Psoas muscle (tissue), 8 donors: ENCODE data around the gene COL25A1. TPM values are rescaled to one million over a fixed set of nuclear protein-coding genes. Genes with fewer than 3 reads are reported as not detected.

ENCODE experiments used
- ATAC-seq, 4 donors: fragments of 200-7000 bp; cut with Tn5 transposase; one replicate each; pipeline ENCODE4 v1.9.1; 2020; ENCODE audit warnings: moderate library complexity in 3 of 4, mild to moderate bottlenecking in 2 of 4
- DNase-seq, 2 donors: peaks; one replicate each; pipeline ENCODE4 v3.0.0-alpha.2; 2020
- H3K27ac ChIP-seq: fragments of 200-600 bp; one replicate; pipeline ENCODE4 v1.8.0; 2022
- H3K27me3 ChIP-seq, 3 donors: fragments of 200-600 bp in 1 of 3; one replicate each; pipeline versions ENCODE4 v1.6.1 to v1.8.0; 2013 to 2022; ENCODE audit warnings: low read length in 2 of 3, mild to moderate bottlenecking in 2 of 3, moderate library complexity in 1 of 3; ENCODE audit not compliant: insufficient read depth in 3 of 3
- H3K36me3 ChIP-seq, 2 donors: fragments of 200-600 bp in 1 of 2; one replicate each; pipeline versions ENCODE4 v1.6.1 to v1.8.0; 2013 to 2022; ENCODE audit warnings: low read depth in 1 of 2, mild to moderate bottlenecking in 1 of 2, moderate library complexity in 1 of 2; ENCODE audit not compliant: insufficient read depth in 1 of 2
- H3K4me1 ChIP-seq: fragments of 200-600 bp; one replicate; pipeline ENCODE4 v1.8.0; 2022
- H3K4me3 ChIP-seq: fragments of 200-600 bp; one replicate; pipeline ENCODE4 v1.8.0; 2022; ENCODE audit warnings: mild to moderate bottlenecking
- H3K9me3 ChIP-seq: fragments of 200-600 bp; one replicate; pipeline ENCODE4 v1.8.0; 2022
- WGBS, 3 donors: extraction: QIAGEN DNeasy Blood & Tissue Kit; methylation state at CpG; one replicate each; pipeline versions ENCODE4 v1.1.6 to v1.1.7; 2013; 5-methylcytosine and 5-hydroxymethylcytosine counted together
- intact Hi-C, 2 donors: fragments of 100-400 bp; cut with DNase I; formaldehyde crosslinking; loops; one replicate each; pipeline versions ENCODE4 v1.11.0 to v1.14.2; 2022
- polyA plus RNA-seq, 3 donors: library from polyadenylated mRNA; stranded (reverse); fragments of 200-250 nt; gene quantifications; one replicate each; pipeline ENCODE4 v1.2.3, GENCODE V29; 2013
- total RNA-seq, 4 donors: library from RNA; stranded (reverse); fragmentation: NEBNext Ultra II Directional in 2 of 4; extraction: Animal tissue kit (Norgen Biotek cat#: 25700) in 2 of 4; gene quantifications; one replicate each; pipeline versions ENCODE4 v1.2.1 to v1.2.4, GENCODE V29; 2021 to 2023
- TF ChIP-seq, protein P1 (sequence below): fragments of 200-600 bp; IDR thresholded peaks from one replicate; pipeline ENCODE4 v1.8.0; 2022; ENCODE audit warnings: antibody characterized with exemption
- donor health status: healthy with polysubstance abuse.
- donor health status: DM: no; HTN: no; CAD: no; lungs with moderate emphysema.
- donor health status: Bipolar disorder and iron deficiency.
- donor health status: healthy.
- donor health status: DM: yes; HTN: yes; CAD: no.
- donor health status: DM: no; HTN: no; CAD: no.
- donor health status: DM: no; HTN: no; CAD: no.
- donor health status: DM: yes; HTN: yes; CAD: no.

Gene COL25A1
- total and polyA plus RNA-seq, 7 donors = 0.14 to 1.5 (median 0.36) TPM

DNA sequence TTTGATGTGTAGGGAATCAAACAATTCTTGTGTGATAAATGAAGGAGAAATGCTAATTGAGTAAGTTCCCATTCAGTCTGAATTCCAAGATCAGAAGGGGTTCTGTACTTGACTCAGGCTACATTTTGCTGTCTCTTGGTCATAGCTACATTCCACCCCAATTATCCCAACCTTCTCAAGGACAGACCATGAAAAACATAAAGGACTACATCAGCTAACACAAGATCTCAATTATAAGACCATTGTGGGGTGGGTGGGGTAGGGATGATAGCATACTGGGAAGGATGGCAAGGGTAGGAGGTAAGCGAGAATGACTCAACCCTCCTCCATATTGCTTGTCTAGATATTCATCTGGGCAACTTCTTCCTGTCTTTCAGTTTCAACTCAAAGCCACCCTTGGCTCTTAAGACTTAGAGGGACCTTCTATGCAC lies 452.2 kb downstream of the COL25A1 start:
- intact Hi-C loops = no loop called here
- ATAC-seq (no peak), DNase-seq (no peak)
- H3K4me3 ChIP-seq = no peak overlapping the region
- H3K27me3 ChIP-seq = no peaks in the 10 kb centered on the region
- H3K27ac ChIP-seq = no peak overlapping the region
- 95 to 96% (median 96%) methylated on average over 1 of the region's 1 CpG for WGBS, 3 donors
- H3K9me3 ChIP-seq = no peaks in the 10 kb centered on the region
- H3K36me3 ChIP-seq = no peaks in the 10 kb centered on the region
- TF ChIP-seq, protein P1, sequence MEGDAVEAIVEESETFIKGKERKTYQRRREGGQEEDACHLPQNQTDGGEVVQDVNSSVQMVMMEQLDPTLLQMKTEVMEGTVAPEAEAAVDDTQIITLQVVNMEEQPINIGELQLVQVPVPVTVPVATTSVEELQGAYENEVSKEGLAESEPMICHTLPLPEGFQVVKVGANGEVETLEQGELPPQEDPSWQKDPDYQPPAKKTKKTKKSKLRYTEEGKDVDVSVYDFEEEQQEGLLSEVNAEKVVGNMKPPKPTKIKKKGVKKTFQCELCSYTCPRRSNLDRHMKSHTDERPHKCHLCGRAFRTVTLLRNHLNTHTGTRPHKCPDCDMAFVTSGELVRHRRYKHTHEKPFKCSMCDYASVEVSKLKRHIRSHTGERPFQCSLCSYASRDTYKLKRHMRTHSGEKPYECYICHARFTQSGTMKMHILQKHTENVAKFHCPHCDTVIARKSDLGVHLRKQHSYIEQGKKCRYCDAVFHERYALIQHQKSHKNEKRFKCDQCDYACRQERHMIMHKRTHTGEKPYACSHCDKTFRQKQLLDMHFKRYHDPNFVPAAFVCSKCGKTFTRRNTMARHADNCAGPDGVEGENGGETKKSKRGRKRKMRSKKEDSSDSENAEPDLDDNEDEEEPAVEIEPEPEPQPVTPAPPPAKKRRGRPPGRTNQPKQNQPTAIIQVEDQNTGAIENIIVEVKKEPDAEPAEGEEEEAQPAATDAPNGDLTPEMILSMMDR = no peak
- no peaks in the 10 kb centered on the region for H3K4me1 ChIP-seq

GRCh38 chr4:108849611-108850168 lies 452.8 kb downstream of the COL25A1 start:
- intact Hi-C loops = no loop called here
- no peak overlapping the region for H3K4me3 ChIP-seq
- H3K27ac ChIP-seq = no peak overlapping the region
- no peaks in the 10 kb centered on the region for H3K4me1 ChIP-seq
- DNase-seq (no peak), ATAC-seq (no peak)
- H3K36me3 ChIP-seq = no peaks in the 10 kb centered on the region
- H3K27me3 ChIP-seq = no peaks in the 10 kb centered on the region
- WGBS, 3 donors = 78 to 81% (median 81%) methylated on average over 3 of the region's 3 CpGs
- TF ChIP-seq, protein P1 = no peak
- H3K9me3 ChIP-seq = no peaks in the 10 kb centered on the region

DNA sequence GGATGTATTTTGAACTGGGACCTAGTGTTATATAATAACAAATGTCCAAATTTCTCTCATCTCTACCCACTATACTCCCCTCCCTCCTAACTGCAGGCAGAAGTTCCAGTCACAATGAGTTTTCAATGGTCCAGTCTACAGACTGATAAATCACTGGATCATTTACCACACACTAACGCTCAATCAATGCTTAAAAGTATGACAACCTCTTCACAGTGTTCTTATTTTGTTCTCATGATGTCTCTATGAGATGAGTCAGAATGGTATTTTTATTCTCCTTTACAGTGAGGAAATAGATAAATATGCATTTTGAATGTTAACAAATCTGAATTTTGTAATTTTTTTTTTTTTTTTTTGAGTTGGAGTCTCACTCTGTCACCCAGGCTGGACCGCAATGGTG lies 455.9 kb downstream of the COL25A1 start:
- H3K36me3 ChIP-seq = no peaks in the 10 kb centered on the region
- intact Hi-C loops = no loop called here
- H3K27me3 ChIP-seq = no peaks in the 10 kb centered on the region
- DNase-seq = no peak
- TF ChIP-seq, protein P1 = no peak
- no peaks in the 10 kb centered on the region for H3K9me3 ChIP-seq
- ATAC-seq = peak in 3 of 4 donors; percentile 49 to 64 (median 62)
- no peak overlapping the region for H3K27ac ChIP-seq
- WGBS, 3 donors = 75 to 94% (median 89%) methylated on average over 2 of the region's 2 CpGs
- no peak overlapping the region for H3K4me3 ChIP-seq
- H3K4me1 ChIP-seq = no peaks in the 10 kb centered on the region

DNA sequence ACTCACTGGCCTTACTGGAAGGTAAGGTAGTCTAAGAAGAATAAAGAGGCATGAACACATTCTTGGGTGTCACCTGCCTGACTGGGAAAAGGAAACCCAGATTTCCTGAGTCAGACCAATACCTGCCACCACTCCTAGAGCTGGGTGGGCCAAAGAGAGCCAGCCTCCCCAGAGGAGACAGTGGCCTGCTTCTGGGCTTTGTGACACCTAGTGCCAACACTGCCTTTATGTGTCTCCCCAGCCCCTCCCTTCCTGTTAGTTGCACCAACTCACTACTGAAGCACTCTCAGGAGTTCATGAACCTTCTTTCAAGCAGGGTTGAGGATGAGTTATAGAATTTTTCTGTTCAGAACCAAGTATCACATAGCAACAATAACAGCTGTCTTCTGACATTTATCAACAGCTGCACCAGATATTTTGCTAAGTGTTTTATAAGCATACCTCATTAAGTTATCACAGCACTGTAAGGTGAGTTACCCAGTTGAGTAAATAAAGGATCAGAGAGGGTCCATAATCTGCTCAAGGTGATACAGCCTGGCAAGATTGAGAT lies 462.0 kb downstream of the COL25A1 start:
- Histone ChIP-seq H3K27ac (no peak overlapping the region), H3K9me3 (no peaks in the 10 kb centered on the region), H3K4me1 (no peaks in the 10 kb centered on the region), H3K36me3 (no peaks in the 10 kb centered on the region), H3K4me3 (no peak overlapping the region), H3K27me3 (no peaks in the 10 kb centered on the region)
- DNase-seq = no peak
- intact Hi-C loops = no loop called here
- ATAC-seq = no peak
- TF ChIP-seq, protein P1 = no peak

GRCh38 chr4:108839333-108839732 lies 463.1 kb downstream of the COL25A1 start:
- no peaks in the 10 kb centered on the region for H3K27me3 ChIP-seq
- H3K36me3 ChIP-seq = no peaks in the 10 kb centered on the region
- H3K27ac ChIP-seq = no peak overlapping the region
- no peaks in the 10 kb centered on the region for H3K9me3 ChIP-seq
- no peak overlapping the region for H3K4me3 ChIP-seq
- intact Hi-C loops = loop anchor here (10.0 kb wide), 1 partner anchor 465 kb away; the partner anchor contains the start of gene COL25A1 (in 2 of the 2)
- DNase-seq (no peak), ATAC-seq (no peak)
- 86 to 93% (median 92%) methylated on average over 3 of the region's 3 CpGs for WGBS, 3 donors
- TF ChIP-seq, protein P1 = no peak
- H3K4me1 ChIP-seq = no peaks in the 10 kb centered on the region
